ENCODE measurements around the gene MYO7B. TPM values are rescaled to one million over a fixed set of nuclear protein-coding genes. Genes with fewer than 3 reads are reported as not detected.
A peak's percentile ranks its signal among the peaks of the same experiment; 100 is the strongest.

Gene MYO7B
- total and polyA plus RNA-seq, 2 donors (not counting 1 experiment from before 2014, with no cell fraction given) = 5.0 to 68.2 TPM

DNA sequence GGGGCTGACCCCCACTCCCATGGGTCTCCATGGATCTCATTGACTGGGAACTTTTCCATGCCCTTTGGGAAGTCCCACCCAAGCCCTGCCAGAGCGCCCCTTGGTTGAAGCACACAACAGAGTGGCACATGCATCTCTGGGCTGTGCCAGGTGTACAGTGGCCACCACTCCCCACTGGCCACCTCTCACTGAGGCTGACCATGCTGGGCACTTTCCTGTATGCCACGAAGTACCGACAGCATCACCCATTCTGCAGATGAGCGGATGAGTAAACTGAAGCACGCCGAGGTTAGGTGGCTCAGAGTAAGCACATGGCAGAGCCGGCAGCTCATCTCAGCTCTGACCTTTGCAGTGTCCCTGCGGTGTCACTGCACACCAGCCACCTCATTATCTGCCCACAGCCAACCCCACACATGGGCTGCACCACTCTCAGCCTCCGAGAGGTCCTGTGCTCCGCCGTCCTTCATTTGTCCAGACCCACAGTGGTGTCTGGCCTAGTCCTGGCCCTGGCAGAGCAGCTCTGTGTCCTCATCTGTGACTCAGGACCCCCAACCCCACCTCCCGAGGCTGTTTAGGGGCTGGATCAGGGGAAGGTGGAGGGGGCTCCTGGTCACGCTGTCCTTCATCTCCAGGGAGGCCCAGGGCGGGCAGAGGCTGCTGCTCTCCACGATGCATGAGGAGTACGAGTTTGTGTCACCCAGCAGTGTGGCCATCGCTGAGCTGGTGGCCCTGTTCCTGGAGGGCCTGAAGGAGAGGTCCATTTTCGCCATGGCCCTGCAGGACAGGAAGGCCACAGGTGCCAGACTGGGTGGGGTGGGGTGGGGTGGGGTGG, 92.5 kb downstream of the MYO7B start:
- WGBS (ENCODE audit: insufficient coverage) = 96% methylated on average over 17 of the region's 18 CpGs
- Mint-ChIP-seq H3K9me3 (ENCODE audit: insufficient read depth) (no peaks in the 10 kb centered on the region), H3K4me3 (no peak overlapping the region), H3K27ac (peak overlapping the region; percentile 46), H3K4me1 (peaks cover 83% of the 10 kb centered on the region), H3K27me3 (no peaks in the 10 kb centered on the region)
- intact Hi-C loops (cut with micrococcal nuclease) = no loop called here
- ChIA-PET CTCF (interaction anchor here (1.2 kb wide), 1 partner anchor 22 kb away, joined by 7 read pairs; no protein-coding TSS in a partner anchor), POLR2A (interaction anchor here (1.6 kb wide), 1 partner anchor 8 kb away, joined by 3 read pairs; no protein-coding TSS in a partner anchor)
- H3K4me2 ChIP-seq (replicated peaks; ENCODE audit: low read depth, low read length, poor library complexity, severe bottlenecking) = no peak overlapping the region
- H4K20me1 ChIP-seq (ENCODE audit: control insufficient read depth, insufficient read depth, low read length, poor library complexity, severe bottlenecking) = no peaks in the 10 kb centered on the region
- H2AFZ ChIP-seq (ENCODE audit: insufficient read depth, low read depth, low read length, poor library complexity, severe bottlenecking) = no peak overlapping the region
- H3K36me3 ChIP-seq (replicated peaks in 1 of 2; ENCODE audit: control extremely low read depth in 1 of 2, control insufficient read depth in 1 of 2, extremely low read depth in 1 of 2, insufficient read depth in 2 of 2, low read length in 1 of 2) = no peaks in the 10 kb centered on the region
- TF ChIP-seq EZH2 (IDR thresholded peaks at IDR 0.05; ENCODE audit: borderline replicate concordance, insufficient read depth, low read depth, low read length, poor library complexity, severe bottlenecking) = no peak
- TF ChIP-seq, protein P1, sequence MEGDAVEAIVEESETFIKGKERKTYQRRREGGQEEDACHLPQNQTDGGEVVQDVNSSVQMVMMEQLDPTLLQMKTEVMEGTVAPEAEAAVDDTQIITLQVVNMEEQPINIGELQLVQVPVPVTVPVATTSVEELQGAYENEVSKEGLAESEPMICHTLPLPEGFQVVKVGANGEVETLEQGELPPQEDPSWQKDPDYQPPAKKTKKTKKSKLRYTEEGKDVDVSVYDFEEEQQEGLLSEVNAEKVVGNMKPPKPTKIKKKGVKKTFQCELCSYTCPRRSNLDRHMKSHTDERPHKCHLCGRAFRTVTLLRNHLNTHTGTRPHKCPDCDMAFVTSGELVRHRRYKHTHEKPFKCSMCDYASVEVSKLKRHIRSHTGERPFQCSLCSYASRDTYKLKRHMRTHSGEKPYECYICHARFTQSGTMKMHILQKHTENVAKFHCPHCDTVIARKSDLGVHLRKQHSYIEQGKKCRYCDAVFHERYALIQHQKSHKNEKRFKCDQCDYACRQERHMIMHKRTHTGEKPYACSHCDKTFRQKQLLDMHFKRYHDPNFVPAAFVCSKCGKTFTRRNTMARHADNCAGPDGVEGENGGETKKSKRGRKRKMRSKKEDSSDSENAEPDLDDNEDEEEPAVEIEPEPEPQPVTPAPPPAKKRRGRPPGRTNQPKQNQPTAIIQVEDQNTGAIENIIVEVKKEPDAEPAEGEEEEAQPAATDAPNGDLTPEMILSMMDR (IDR thresholded peaks at IDR 0.05) = no peak
- no peaks in the 10 kb centered on the region for H3K27me3 ChIP-seq (replicated peaks in 1 of 4; ENCODE audit: control extremely low read depth in 1 of 4, control insufficient read depth in 3 of 4, insufficient read depth in 4 of 4, low read length in 3 of 4)
- ATAC-seq (ENCODE audit: low read depth) = no peak
- H3K4me3 ChIP-seq (ENCODE audit: control extremely low read depth in 1 of 5, extremely low read depth in 1 of 5, insufficient read depth in 1 of 5, low read depth in 2 of 5, low read length in 4 of 5) = no peak overlapping the region
- no peak for DNase-seq
- no peaks in the 10 kb centered on the region for H3K79me2 ChIP-seq (ENCODE audit: control insufficient read depth, insufficient read depth, low read length)
- no peak overlapping the region for H3K27ac ChIP-seq (ENCODE audit: low read length in 2 of 2)
- H3K9ac ChIP-seq (ENCODE audit: low read length) = no peak overlapping the region
- peaks cover 42 to 84% of the 10 kb centered on the region in 2 donors for H3K4me1 ChIP-seq (ENCODE audit: control insufficient read depth in 2 of 2, insufficient read depth in 2 of 2, low read length in 2 of 2)
- H3K9me3 ChIP-seq (ENCODE audit: control extremely low read depth in 1 of 3, control insufficient read depth in 2 of 3, insufficient read depth in 1 of 3, low read length in 2 of 3) = no peaks in the 10 kb centered on the region

All from B cell (primary cell).